AG09309 (cell line): ENCODE measurements around the gene LRRC47.

Experiments
- DNase-seq: peaks from one replicate; pipeline ENCODE4 v3.0.0-alpha.2; 2010; ENCODE audit warnings: low read depth
- H3K4me3 ChIP-seq: 2 replicates; pipeline ENCODE4 v1.5.1; 2011; ENCODE audit warnings: mild to moderate bottlenecking, low read depth, low read length, moderate library complexity; ENCODE audit not compliant: control insufficient read depth
- TF ChIP-seq, protein P1 (sequence below): IDR thresholded peaks from 2 replicates; pipeline ENCODE4 v1.5.1; 2011; ENCODE audit warnings: mild to moderate bottlenecking, low read depth, low read length, inconsistent platforms; ENCODE audit not compliant: insufficient read depth, control insufficient read depth; ENCODE audit errors: missing control alignments

LRRC47 gene

DNA sequence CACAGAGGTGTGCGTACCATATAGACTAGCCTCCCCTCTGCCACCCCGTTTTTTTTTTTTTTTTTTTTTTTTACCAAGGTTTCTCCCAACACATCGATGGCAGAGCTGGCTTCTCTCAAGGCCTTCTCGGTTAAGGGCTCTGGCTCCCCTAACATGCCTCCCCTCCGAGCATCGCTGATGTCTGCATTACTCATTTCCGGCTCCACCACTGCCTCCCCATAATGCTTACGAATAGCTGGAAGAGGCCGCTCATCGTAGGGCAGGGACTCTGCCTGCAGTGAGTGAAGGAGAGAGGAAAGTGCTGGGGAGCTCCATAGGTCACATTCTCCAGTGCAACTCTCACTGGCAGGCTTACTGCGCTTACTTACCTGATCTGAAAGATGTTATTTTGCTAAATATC, 40.1 kb upstream of the LRRC47 start:
- H3K4me3 ChIP-seq, result no peak overlapping the region
- TF ChIP-seq, protein P1, sequence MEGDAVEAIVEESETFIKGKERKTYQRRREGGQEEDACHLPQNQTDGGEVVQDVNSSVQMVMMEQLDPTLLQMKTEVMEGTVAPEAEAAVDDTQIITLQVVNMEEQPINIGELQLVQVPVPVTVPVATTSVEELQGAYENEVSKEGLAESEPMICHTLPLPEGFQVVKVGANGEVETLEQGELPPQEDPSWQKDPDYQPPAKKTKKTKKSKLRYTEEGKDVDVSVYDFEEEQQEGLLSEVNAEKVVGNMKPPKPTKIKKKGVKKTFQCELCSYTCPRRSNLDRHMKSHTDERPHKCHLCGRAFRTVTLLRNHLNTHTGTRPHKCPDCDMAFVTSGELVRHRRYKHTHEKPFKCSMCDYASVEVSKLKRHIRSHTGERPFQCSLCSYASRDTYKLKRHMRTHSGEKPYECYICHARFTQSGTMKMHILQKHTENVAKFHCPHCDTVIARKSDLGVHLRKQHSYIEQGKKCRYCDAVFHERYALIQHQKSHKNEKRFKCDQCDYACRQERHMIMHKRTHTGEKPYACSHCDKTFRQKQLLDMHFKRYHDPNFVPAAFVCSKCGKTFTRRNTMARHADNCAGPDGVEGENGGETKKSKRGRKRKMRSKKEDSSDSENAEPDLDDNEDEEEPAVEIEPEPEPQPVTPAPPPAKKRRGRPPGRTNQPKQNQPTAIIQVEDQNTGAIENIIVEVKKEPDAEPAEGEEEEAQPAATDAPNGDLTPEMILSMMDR, result no peak
- DNase-seq, result no peak

DNA sequence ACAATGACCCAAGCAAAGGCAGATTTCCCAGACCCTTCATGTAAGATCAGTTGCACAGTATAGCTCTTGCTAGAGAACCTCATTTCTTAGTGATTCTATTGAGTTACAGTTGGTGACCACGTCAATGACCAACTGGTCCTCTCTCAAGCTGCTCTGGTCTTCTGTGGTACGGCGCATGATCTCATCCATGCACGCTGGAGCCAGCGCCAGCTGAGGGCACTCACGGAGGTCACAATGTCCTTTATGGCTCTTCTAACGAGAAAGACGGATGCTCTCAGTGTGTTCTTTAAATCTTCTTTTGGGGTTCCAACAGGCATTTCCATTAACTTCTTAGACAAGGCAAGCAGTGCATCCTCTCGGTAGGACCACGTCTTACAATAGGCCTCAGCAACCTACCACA, 38.4 kb upstream of the LRRC47 start:
- TF ChIP-seq, protein P1, result no peak
- DNase-seq, result no peak
- no peak overlapping the region for H3K4me3 ChIP-seq

DNA sequence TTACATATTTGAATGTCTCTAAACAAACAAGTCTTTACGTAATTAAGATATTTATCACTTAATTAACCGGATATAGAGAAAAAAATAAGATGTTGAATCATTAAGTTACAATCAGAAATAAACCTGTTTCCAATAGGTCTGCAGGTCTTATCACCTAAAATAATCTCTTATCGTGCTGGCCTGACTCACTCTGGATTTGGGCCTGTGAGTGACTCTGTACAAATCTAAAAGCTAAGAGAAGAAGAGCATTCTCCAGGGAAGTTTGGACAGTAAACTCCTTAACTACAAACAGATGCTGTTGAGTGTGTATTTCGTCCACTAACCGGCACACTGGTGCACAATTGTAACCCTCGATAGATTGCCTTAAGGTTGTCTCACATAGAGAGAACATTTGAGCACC, 35.4 kb upstream of the LRRC47 start:
- no peak overlapping the region for H3K4me3 ChIP-seq
- peak; percentile 18 for DNase-seq
- TF ChIP-seq, protein P1, result no peak

DNA sequence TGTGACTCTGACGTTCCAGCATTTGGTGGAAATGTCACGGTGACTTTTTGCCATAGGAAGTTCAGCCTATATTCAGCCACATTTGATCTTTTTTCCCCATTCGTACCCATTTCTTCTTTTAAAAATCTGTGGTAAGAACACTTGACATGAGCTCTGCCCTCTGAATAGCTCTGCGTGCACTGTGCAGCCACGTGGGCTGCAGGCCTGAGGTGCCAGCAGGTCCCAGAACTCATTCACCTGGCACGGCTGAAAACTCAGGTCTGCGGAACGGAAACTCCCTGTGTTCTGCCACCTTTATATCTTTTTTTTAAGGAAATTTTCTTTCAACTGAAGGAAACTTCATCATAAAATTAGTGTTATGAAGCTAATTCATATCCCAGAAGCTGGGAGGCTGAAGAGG, 32.1 kb upstream of the LRRC47 start:
- TF ChIP-seq, protein P1, result no peak
- DNase-seq, result no peak
- H3K4me3 ChIP-seq, result no peak overlapping the region

DNA sequence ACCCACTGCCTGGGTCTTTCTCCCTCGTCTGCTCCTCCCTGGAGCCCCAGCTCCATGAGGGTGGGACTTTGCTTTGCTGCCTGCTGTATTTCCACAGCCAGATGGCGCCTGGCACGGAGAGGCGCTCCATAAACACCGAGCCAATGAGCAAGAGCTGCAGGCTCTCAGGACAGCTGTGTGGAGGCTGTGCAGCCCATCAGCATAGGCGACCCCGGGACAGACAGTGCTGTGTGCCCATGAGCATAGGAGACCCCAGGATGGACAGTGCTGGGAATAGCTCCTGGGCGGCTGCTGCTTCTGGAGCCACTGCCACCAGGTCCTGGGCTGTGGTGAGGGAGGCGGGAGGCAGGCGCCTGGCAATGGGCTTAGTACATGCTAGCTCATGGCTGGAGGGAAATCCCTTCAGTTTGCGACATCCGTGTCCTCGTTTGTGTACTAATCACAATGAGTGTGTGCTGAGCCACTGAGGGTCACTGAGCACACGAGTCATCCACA, 31.6 kb upstream of the LRRC47 start:
- no peak overlapping the region for H3K4me3 ChIP-seq
- TF ChIP-seq, protein P1, result no peak
- no peak for DNase-seq

DNA sequence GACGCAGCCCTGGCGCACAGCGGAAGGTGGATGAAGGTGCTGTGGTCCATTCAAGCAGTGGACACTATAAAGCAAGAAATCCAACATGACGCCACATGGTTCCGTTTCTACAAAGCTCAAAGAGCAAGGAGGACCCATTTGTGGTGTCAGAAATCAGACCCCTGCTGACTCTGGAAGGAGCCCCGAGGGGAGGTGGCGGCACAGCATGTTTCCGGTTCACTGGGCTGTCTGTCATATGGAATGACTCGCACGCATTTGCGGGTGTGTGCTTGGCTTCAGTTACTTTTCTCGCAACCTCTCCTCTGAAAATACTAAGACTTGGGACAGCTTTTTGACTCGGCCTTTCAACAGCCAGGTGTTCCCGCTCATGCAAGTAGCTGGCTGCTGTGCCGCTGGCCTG, 29.1 kb upstream of the LRRC47 start:
- TF ChIP-seq, protein P1, result no peak
- DNase-seq, result no peak
- no peak overlapping the region for H3K4me3 ChIP-seq

DNA sequence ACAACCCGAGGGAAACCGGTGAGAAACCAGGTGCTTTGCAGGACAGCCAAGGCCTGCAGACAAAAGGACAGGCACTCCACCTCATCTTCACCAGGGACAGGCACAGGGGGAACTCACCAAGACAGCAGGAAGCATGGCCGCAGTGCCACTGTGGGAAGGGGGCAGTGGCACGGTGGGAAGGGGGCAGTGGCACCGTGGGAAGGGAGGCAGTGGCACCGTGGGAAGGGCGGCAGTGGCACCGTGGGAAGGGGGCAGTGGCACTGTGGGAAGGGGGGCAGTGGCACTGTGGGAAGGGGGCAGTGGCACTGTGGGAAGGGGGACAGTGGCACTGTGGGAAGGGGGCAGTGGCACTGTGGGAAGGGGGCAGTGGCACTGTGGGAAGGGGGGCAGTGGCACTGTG, 28.4 kb upstream of the LRRC47 start:
- DNase-seq, result no peak
- TF ChIP-seq, protein P1, result no peak
- no peak overlapping the region for H3K4me3 ChIP-seq
